ENCODE measurements around the gene TOR1A.

GRCh38 chr9:129775448-129775798 lies 48.5 kb downstream of the TOR1A start:
- TF ChIP-seq, protein P1, sequence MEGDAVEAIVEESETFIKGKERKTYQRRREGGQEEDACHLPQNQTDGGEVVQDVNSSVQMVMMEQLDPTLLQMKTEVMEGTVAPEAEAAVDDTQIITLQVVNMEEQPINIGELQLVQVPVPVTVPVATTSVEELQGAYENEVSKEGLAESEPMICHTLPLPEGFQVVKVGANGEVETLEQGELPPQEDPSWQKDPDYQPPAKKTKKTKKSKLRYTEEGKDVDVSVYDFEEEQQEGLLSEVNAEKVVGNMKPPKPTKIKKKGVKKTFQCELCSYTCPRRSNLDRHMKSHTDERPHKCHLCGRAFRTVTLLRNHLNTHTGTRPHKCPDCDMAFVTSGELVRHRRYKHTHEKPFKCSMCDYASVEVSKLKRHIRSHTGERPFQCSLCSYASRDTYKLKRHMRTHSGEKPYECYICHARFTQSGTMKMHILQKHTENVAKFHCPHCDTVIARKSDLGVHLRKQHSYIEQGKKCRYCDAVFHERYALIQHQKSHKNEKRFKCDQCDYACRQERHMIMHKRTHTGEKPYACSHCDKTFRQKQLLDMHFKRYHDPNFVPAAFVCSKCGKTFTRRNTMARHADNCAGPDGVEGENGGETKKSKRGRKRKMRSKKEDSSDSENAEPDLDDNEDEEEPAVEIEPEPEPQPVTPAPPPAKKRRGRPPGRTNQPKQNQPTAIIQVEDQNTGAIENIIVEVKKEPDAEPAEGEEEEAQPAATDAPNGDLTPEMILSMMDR (optimal IDR thresholded peaks at IDR 0.05 in 1 of 3, IDR thresholded peaks at IDR 0.05 in 1 of 3, conservative IDR thresholded peaks at IDR 0.05 in 1 of 3; ENCODE audit: extremely low read depth in 1 of 3, insufficient read depth in 2 of 3, low read length in 3 of 3), result no peak
- TF ChIP-seq EZH2 (IDR thresholded peaks at IDR 0.05; ENCODE audit: low read length), result no peak

Data from keratinocyte (primary cell).